A549 treated with dexamethasone at 1 μM for 4 hours (cell line): Measurements from ENCODE around the gene TRIM74. TPM values are rescaled to one million over a fixed set of nuclear protein-coding genes. Genes with fewer than 3 reads are reported as not detected.

Experiments used
- total RNA-seq: library from RNA; stranded (reverse); fragments of 200-300 nt; extraction: Qiagen RNA extraction; gene quantifications from 5 replicates; pipeline ENCODE4 v1.2.3, GENCODE V29; 2022

The TRIM74 gene
- total RNA-seq = 0.33 to 0.41 TPM (median 0.40 TPM) in 4 of 5 replicates, not detected in the other

GRCh38 chr7:72968980-72969516, at the start of gene TRIM74:
TRIM74 (minus strand) TSS chr7:72969466; CDS start chr7:72966157, 3,309 bp downstream.

GRCh38 chr7:72924733-72925545, 44.3 kb downstream of the TRIM74 start, which contains the start of gene POM121:
POM121 (plus strand) TSS chr7:72925095; CDS start chr7:72925122, 27 bp downstream.

Other genes starting within 250 kb of the TRIM74 start
- 2.9 to 3.2 TPM (median 3.0 TPM) in 5 replicates for gene TYW1B, start 141.3 kb downstream of the TRIM74 start, total RNA-seq
- 31.4 to 46.0 TPM (median 45.2 TPM) in 5 replicates for gene POM121, start 44.4 kb downstream of the TRIM74 start, total RNA-seq
- not detected in 5 replicates for gene SPDYE8, start 60.3 kb upstream of the TRIM74 start, total RNA-seq
- not detected in 5 replicates for gene SPDYE11, start 88.4 kb upstream of the TRIM74 start, total RNA-seq
- gene SPDYE9, start 116.6 kb upstream of the TRIM74 start, total RNA-seq = not detected in 5 replicates